Effector memory CD8-positive, alpha-beta T cell (primary cell): Measurements from ENCODE around the gene IFIT5.
"Not testable (repeated sequence)": the region's sequence is repeated elsewhere in the genome, so short reads cannot be mapped to it uniquely, and the experiment has no call there.

Source experiments
- ATAC-seq: fragments of 150-1000 bp; cut with Tn5 transposase; replicated peaks from 2 replicates; pipeline ENCODE4 v1.10.0; 2021; ENCODE audit warnings: mild to moderate bottlenecking, moderate library complexity
- DNase-seq, 3 experiments: peaks; one replicate each; pipeline ENCODE4 v3.0.0; 2021
- H3K27ac Mint-ChIP-seq, 2 donors: one replicate each; pipeline ENCODE4 v1.8.0; 2022; ENCODE audit warnings: mild to moderate bottlenecking in 2 of 2, mixed read lengths in 2 of 2, moderate library complexity in 2 of 2
- H3K27me3 Mint-ChIP-seq, 2 donors: one replicate each; pipeline ENCODE4 v1.8.0; 2022; ENCODE audit warnings: mixed read lengths in 2 of 2
- H3K36me3 Mint-ChIP-seq: one replicate; pipeline ENCODE4 v1.8.0; 2022; ENCODE audit warnings: mild to moderate bottlenecking, moderate library complexity, mixed read lengths; ENCODE audit not compliant: insufficient read depth
- H3K4me1 Mint-ChIP-seq, 2 donors: one replicate each; pipeline ENCODE4 v1.8.0; 2022; ENCODE audit warnings: low read depth in 2 of 2, mixed read lengths in 2 of 2
- H3K4me3 Mint-ChIP-seq, 2 donors: one replicate each; pipeline ENCODE4 v1.8.0; 2022; ENCODE audit warnings: mild to moderate bottlenecking in 2 of 2, mixed read lengths in 2 of 2, moderate library complexity in 2 of 2
- H3K9me3 Mint-ChIP-seq, 2 donors: one replicate each; pipeline ENCODE4 v1.8.0; 2022; ENCODE audit warnings: mixed read lengths in 2 of 2

Gene IFIT5

GRCh38 chr10:89384474-89385340 is 29.7 kb upstream of the IFIT5 start:
- H3K4me3 Mint-ChIP-seq, result no peak overlapping the region
- DNase-seq (no peak), ATAC-seq (no peak)
- peaks cover 0 to 6% of the 10 kb centered on the region in 2 donors for H3K27me3 Mint-ChIP-seq
- no peaks in the 10 kb centered on the region for H3K36me3 Mint-ChIP-seq
- no peaks in the 10 kb centered on the region for H3K9me3 Mint-ChIP-seq
- no peaks in the 10 kb centered on the region for H3K4me1 Mint-ChIP-seq
- no peak overlapping the region for H3K27ac Mint-ChIP-seq

DNA sequence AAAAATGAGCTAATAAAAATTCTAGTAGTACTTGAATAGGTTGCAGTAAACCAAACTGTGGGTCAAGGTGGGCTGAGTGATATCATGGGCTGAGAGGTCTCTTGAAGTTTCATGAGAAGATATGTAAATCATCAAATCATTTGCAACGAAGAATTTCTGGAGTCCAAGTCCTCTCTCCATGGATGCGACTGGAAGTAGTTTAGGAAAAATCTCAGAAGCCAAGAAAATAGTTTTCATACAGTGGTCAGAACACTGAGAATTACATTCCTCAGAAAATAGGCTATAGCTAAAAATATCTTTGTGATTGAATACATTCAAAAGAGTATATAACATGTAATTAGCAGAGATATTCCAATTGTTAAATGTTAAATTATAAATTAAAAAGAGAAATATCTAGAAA is 25.6 kb upstream of the IFIT5 start:
- Mint-ChIP-seq H3K36me3 (peaks cover 9% of the 10 kb centered on the region), H3K4me1 (peaks cover 6 to 13% of the 10 kb centered on the region in 2 donors), H3K27me3 (peaks cover 0 to 1% of the 10 kb centered on the region in 2 donors), H3K27ac (no peak overlapping the region), H3K9me3 (no peaks in the 10 kb centered on the region), H3K4me3 (no peak overlapping the region)
- ATAC-seq (no peak), DNase-seq (no peak)

DNA sequence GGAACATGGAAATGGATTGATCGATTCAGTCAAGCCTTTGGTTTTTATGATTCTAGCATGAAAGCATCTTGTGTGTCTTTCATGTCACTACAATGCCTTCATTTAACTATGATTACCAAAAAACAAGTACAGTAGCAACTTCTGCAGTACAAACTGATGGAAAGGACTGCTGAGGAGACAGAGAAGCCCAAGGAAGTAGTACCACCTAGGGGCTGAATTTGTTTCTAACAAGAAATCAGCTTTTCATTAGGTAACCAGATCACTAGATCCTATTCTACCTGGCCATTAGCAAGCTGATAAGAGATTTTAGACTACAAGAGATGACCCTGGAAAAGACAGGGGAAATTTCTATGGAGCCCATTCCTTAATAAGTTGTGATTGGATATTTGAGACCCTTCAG is 25.1 kb upstream of the IFIT5 start:
- Mint-ChIP-seq H3K27ac (no peak overlapping the region), H3K36me3 (peaks cover 9% of the 10 kb centered on the region), H3K4me1 (peaks cover 6 to 13% of the 10 kb centered on the region in 2 donors), H3K4me3 (no peak overlapping the region), H3K9me3 (no peaks in the 10 kb centered on the region), H3K27me3 (no peaks in the 10 kb centered on the region)
- peak; percentile 17 for ATAC-seq
- no peak for DNase-seq

- DNase-seq (no peak), ATAC-seq (no peak)
- no peaks in the 10 kb centered on the region for H3K27me3 Mint-ChIP-seq
- H3K4me1 Mint-ChIP-seq, result peaks cover 10 to 16% of the 10 kb centered on the region in 2 donors
- peaks cover 9% of the 10 kb centered on the region for H3K36me3 Mint-ChIP-seq
- H3K27ac Mint-ChIP-seq, result peak overlapping the region; percentile 20 to 54
- H3K4me3 Mint-ChIP-seq, result no peak overlapping the region
- H3K9me3 Mint-ChIP-seq, result no peaks in the 10 kb centered on the region
Observed at GRCh38 chr10:89390476-89391225, 23.7 kb upstream of the IFIT5 start.

DNA sequence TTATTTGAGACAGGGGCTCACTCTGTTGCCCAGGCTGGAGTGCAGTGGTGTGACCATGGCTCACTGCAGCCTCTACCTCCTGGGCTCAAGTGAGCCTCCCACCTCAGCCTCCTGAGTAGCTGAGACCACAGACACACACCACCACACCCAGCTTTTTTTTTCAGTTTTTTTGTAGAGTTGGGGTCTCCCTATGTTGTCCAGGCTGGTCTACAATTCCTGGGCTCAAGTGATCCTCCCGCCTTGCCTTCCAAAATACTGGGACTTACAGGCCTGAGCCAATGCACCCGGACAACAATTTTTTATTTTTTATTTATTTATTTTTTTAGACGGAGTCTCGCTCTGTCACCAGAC is 23.2 kb upstream of the IFIT5 start:
- not testable (repeated sequence) for H3K27me3 Mint-ChIP-seq, H3K9me3 Mint-ChIP-seq, DNase-seq, ATAC-seq, H3K36me3 Mint-ChIP-seq, H3K4me3 Mint-ChIP-seq
- Mint-ChIP-seq H3K27ac (peak overlapping the region; percentile 20 to 54), H3K4me1 (peaks cover 10 to 16% of the 10 kb centered on the region in 2 donors)

DNA sequence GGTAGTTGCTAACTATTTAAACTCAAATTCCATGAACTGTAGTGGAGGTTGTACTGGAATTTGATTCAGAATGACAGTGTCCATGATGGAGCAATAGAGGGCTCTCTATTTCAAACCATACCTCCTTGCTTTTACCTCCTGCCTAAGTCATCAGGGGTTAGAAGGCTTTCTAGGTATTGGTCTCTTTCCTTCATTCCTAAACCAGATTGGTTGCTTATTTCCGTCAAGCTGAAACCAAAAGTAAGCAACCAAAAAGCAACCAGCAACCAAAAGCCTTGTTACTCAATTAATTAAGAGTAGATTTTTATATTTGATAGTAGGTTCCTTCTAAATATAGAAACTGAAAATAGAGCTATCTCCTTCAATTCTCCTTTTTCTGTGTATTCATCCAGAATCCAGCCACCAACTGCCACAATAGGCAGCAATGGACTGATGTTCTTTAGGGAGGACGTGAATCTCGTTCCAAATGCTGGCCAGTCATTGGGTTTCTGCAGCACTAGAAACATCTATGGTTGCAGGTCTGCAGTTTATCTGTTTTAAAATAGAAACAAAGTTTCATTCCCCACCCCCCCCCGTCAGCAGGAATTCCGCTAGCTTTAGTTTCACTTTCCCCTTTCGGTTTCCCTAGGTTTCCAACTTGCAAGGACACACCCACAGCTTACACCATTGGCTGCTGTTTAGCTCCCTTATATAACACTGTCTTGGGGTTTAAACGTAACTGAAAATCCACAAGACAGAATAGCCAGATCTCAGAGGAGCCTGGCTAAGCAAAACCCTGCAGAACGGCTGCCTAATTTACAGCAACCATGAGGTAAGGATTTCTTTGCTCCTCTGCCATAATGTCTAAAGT is 22.2 kb upstream of the IFIT5 start, which contains the start of gene IFIT1:
IFIT1 (plus strand) TSS at position 717 of the 850 bp plus-strand sequence; CDS start at position 807, 90 bp downstream.
- H3K27ac Mint-ChIP-seq, result peak within 1 kb of the TSS; percentile 89 to 93
- H3K4me1 Mint-ChIP-seq, result peaks cover 10 to 16% of the 10 kb centered on the region in 2 donors
- peak within 1 kb of the TSS; percentile 83 to 96 for H3K4me3 Mint-ChIP-seq
- no peaks in the 10 kb centered on the region for H3K27me3 Mint-ChIP-seq
- H3K36me3 Mint-ChIP-seq, result peaks cover 9% of the 10 kb centered on the region
- H3K9me3 Mint-ChIP-seq, result no peaks in the 10 kb centered on the region
- peak; percentile 14 to 36 (median 23) for DNase-seq
- ATAC-seq, result peak; percentile 91

DNA sequence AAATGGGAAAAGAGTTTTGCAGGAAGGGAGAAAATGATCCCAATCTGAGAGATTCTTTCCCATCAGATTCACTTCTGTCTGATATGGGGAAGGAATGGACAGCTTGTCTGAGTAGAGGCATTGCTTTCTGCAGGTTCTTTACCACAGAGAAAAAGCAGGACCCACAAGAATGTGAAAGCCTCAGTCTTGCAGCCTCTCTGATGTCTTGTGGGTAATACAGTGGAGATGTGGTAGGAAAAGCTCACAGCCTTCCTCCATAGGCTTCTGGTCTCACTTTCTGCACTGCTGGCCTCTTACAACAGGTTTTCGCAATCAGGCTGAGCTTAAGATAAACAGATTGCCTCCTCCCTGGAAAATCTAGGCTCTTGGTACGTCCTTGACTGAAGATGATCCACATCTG is 21.4 kb upstream of the IFIT5 start:
- Mint-ChIP-seq H3K27me3 (no peaks in the 10 kb centered on the region), H3K36me3 (peaks cover 9% of the 10 kb centered on the region), H3K4me1 (peaks cover 10 to 16% of the 10 kb centered on the region in 2 donors), H3K27ac (peak overlapping the region in 1 of 2 donors; percentile 93), H3K9me3 (no peaks in the 10 kb centered on the region), H3K4me3 (peak overlapping the region; percentile 83 to 96)
- ATAC-seq (peak; percentile 40), DNase-seq (no peak)

- H3K27ac Mint-ChIP-seq, result no peak overlapping the region
- ATAC-seq, result no peak
- H3K4me3 Mint-ChIP-seq, result no peak overlapping the region
- no peaks in the 10 kb centered on the region for H3K9me3 Mint-ChIP-seq
- H3K4me1 Mint-ChIP-seq, result peaks cover 10 to 16% of the 10 kb centered on the region in 2 donors
- H3K36me3 Mint-ChIP-seq, result peaks cover 9% of the 10 kb centered on the region
- H3K27me3 Mint-ChIP-seq, result no peaks in the 10 kb centered on the region
- no peak for DNase-seq
Observed at GRCh38 chr10:89393898-89394297, 20.5 kb upstream of the IFIT5 start.

DNA sequence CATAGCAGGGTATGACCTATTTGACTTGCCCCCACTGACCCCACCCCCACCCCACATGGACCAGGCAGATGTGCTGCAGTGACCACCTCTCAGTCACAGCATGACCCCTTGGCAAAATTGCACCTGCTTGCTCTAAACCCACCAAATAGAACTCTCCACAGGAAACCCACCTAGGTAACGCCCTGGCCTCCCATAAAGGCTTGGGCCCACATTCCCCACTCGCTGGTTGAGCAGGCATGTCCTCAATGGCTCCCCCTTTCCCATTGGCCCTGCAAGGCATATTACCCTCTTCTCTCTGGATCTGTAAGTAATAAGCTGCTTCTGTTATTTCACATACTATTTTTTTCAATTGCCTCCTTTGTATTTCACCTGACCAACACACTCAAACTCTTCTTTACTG is 19.2 kb upstream of the IFIT5 start:
- Mint-ChIP-seq H3K4me3 (no peak overlapping the region), H3K36me3 (peaks cover 9% of the 10 kb centered on the region), H3K9me3 (no peaks in the 10 kb centered on the region), H3K27ac (peak overlapping the region in 1 of 2 donors; percentile 41), H3K4me1 (peaks cover 10 to 16% of the 10 kb centered on the region in 2 donors), H3K27me3 (no peaks in the 10 kb centered on the region)
- ATAC-seq, result no peak
- no peak for DNase-seq

GRCh38 chr10:89398003-89398749 is 16.2 kb upstream of the IFIT5 start:
- Mint-ChIP-seq H3K4me1 (peaks cover 3 to 4% of the 10 kb centered on the region in 2 donors), H3K27ac (no peak overlapping the region), H3K9me3 (no peaks in the 10 kb centered on the region)

DNA sequence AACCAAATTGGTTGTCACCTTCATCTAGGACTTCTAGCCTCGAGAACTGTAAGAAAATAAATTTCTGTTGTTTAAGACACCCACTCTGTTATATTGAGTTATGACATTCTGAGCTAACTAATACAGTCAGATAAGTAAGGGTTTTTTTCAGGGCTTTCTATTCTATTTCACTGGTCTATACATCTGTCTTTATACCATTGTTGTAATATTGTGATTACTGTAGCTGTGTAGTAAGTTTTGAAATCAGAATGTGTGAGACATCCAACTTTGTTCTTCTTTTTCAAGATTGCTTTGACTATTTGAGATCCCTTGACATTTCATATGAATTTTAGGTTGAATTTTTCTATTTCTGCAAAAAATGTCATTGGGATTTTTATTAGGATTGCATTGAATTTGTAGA is 14.4 kb upstream of the IFIT5 start:
- DNase-seq (no peak), ATAC-seq (no peak)
- H3K4me1 Mint-ChIP-seq, result peaks cover 3 to 6% of the 10 kb centered on the region in 2 donors
- no peaks in the 10 kb centered on the region for H3K27me3 Mint-ChIP-seq
- H3K36me3 Mint-ChIP-seq, result no peaks in the 10 kb centered on the region
- H3K4me3 Mint-ChIP-seq, result no peak overlapping the region
- no peak overlapping the region for H3K27ac Mint-ChIP-seq
- H3K9me3 Mint-ChIP-seq, result no peaks in the 10 kb centered on the region

More at GRCh38 chr10:89398003-89398749, 16.2 kb upstream of the IFIT5 start:
- no peaks in the 10 kb centered on the region for H3K36me3 Mint-ChIP-seq
- ATAC-seq (no peak), DNase-seq (no peak)
- H3K27me3 Mint-ChIP-seq, result no peaks in the 10 kb centered on the region
- H3K4me3 Mint-ChIP-seq, result no peak overlapping the region

- H3K4me3 Mint-ChIP-seq, result no peak overlapping the region
- H3K4me1 Mint-ChIP-seq, result peaks cover 0 to 2% of the 10 kb centered on the region in 2 donors
- no peaks in the 10 kb centered on the region for H3K36me3 Mint-ChIP-seq
- DNase-seq (no peak), ATAC-seq (no peak)
- no peaks in the 10 kb centered on the region for H3K9me3 Mint-ChIP-seq
- H3K27me3 Mint-ChIP-seq, result no peaks in the 10 kb centered on the region
- no peak overlapping the region for H3K27ac Mint-ChIP-seq
Observed at GRCh38 chr10:89403043-89403442, 11.3 kb upstream of the IFIT5 start.
